ENCODE measurements around the gene TRAPPC3. TPM values are rescaled to one million over a fixed set of nuclear protein-coding genes. Genes with fewer than 3 reads are reported as not detected.

The TRAPPC3 gene
- total RNA-seq, 1 experiment from 2014 or later = 64.6 TPM

DNA sequence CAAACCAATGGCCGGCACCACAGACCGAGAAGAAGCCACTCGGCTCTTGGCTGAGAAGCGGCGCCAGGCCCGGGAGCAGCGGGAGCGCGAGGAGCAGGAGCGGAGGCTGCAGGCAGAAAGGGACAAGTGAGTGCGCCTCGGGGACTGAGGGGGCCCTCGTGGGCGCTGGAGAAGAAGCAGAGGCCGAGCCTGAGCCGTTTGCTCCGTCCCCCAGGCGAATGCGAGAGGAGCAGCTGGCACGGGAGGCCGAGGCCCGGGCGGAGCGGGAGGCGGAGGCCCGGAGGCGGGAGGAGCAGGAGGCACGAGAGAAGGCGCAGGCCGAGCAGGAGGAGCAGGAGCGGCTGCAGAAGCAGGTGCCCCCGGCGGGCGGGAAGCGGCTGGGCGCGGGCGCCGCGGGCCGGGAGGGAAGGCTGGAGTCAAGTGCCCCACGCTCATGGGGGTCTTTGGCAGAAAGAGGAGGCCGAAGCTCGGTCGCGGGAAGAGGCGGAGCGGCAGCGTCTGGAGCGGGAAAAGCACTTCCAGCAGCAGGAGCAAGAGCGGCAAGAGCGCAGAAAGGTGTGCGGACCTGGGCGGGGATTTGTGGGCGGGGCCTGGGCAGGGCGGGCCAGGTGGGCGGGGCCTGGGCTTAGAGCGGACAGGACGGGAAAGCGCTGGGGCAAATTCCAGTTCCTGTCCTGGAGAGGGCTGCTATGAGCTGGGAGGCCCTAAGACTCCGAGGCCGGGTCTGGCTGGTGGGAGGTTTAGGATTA, 29.4 kb upstream of the TRAPPC3 start (continued):
- TF ChIP-seq CEBPB (IDR thresholded peaks at IDR 0.05; ENCODE audit: low read depth) = no peak

DNA sequence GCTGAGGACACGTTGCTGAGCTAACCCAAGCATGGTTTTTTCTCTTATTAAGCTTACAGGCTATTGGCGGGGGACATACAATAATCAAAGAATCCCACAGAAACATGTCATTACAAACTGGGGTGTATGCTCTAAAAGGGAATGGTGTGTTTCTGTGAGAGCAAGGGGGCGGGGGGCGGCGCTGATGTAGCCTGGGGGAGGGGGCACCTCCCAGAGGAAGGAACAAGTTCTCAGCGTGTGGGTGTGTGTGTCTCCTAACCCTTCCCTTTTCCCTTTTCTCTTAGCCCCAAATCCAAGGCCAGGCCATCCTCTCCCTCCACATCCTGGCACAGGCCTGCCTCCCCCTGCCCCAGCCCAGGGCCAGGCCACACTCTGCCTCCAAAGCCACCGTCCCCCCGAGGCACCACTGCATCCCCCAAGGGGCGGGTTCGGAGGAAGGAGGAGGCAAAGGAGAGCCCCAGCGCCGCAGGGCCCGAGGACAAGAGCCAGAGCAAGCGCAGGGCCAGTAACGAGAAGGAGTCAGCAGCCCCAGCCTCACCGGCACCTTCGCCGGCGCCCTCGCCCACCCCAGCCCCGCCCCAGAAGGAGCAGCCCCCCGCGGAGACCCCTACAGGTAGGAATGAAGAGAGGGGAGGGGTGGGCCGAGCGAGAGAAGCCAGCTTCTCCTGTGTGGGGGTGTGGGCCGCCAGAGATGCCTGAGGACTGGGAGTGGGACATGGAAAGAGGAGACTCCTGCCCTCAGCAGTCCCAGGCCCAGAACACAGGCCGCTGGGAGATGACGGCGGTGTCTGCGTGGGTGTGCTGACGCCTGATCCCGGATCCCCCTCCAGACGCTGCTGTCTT, 28.5 kb upstream of the TRAPPC3 start:
- BruUV-seq (replicated peaks) = no TSS peak
- H3K9me3 ChIP-seq (ENCODE audit: control insufficient read depth in 1 of 2, insufficient read depth in 1 of 2, low read depth in 1 of 2, low read length in 2 of 2) = no peaks in the 10 kb centered on the region
- no peaks in the 10 kb centered on the region for H3K27me3 ChIP-seq (ENCODE audit: insufficient read depth, low read length)
- H3K4me2 ChIP-seq (ENCODE audit: low read length) = no peak overlapping the region
- H3K9ac ChIP-seq (ENCODE audit: low read length) = no peak overlapping the region
- H2AFZ ChIP-seq (ENCODE audit: low read depth, low read length, poor library complexity, severe bottlenecking) = no peak overlapping the region
- peaks cover 35 to 54% of the 10 kb centered on the region in 2 experiments for H3K36me3 ChIP-seq (ENCODE audit: control insufficient read depth in 1 of 2, insufficient read depth in 2 of 2, low read length in 2 of 2)
- ChIA-PET CTCF (no interaction called here), RAD21 (ENCODE audit: low non-redundant PET in 1 of 2, low total read pairs in 2 of 2, uncharacterized antibody in 2 of 2, unreplicated experiment in 2 of 2) (no interaction called here), POLR2A (no interaction called here)
- no peak overlapping the region for H3K27ac ChIP-seq (ENCODE audit: low read depth, low read length)
- no peak overlapping the region for H3K4me3 ChIP-seq (replicated peaks in 1 of 2; ENCODE audit: low read depth in 1 of 2, low read length in 2 of 2)
- H3K79me2 ChIP-seq (ENCODE audit: insufficient read depth, low read length) = no peaks in the 10 kb centered on the region
- H4K20me1 ChIP-seq (ENCODE audit: insufficient read depth) = no peaks in the 10 kb centered on the region
- ATAC-seq = no peak
- no peaks in the 10 kb centered on the region for H3K9me2 ChIP-seq (ENCODE audit: insufficient read depth)
- no peak for TF ChIP-seq CBX3 (IDR thresholded peaks at IDR 0.05; ENCODE audit: low read depth)
- no peak for TF ChIP-seq SRF (IDR thresholded peaks at IDR 0.05; ENCODE audit: low read depth)
- no peak for TF ChIP-seq CEBPB (IDR thresholded peaks at IDR 0.05; ENCODE audit: low read depth)
- no peak for TF ChIP-seq ZFX (IDR thresholded peaks at IDR 0.05)
- no peak for TF ChIP-seq ELF1 (IDR thresholded peaks at IDR 0.05; ENCODE audit: borderline replicate concordance, low read depth)
- TF ChIP-seq FOSL1 (IDR thresholded peaks at IDR 0.05; ENCODE audit: low read depth) = no peak
- TF ChIP-seq, protein P1, sequence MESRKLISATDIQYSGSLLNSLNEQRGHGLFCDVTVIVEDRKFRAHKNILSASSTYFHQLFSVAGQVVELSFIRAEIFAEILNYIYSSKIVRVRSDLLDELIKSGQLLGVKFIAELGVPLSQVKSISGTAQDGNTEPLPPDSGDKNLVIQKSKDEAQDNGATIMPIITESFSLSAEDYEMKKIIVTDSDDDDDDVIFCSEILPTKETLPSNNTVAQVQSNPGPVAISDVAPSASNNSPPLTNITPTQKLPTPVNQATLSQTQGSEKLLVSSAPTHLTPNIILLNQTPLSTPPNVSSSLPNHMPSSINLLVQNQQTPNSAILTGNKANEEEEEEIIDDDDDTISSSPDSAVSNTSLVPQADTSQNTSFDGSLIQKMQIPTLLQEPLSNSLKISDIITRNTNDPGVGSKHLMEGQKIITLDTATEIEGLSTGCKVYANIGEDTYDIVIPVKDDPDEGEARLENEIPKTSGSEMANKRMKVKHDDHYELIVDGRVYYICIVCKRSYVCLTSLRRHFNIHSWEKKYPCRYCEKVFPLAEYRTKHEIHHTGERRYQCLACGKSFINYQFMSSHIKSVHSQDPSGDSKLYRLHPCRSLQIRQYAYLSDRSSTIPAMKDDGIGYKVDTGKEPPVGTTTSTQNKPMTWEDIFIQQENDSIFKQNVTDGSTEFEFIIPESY (IDR thresholded peaks at IDR 0.05; ENCODE audit: extremely low read depth, insufficient replicate concordance, low read length) = no peak
- TF ChIP-seq POLR2AphosphoS5 (IDR thresholded peaks at IDR 0.05; ENCODE audit: low read depth, low read length) = no peak
- TF ChIP-seq SP1 (IDR thresholded peaks at IDR 0.05; ENCODE audit: low read depth) = no peak
- TF ChIP-seq, protein P2, sequence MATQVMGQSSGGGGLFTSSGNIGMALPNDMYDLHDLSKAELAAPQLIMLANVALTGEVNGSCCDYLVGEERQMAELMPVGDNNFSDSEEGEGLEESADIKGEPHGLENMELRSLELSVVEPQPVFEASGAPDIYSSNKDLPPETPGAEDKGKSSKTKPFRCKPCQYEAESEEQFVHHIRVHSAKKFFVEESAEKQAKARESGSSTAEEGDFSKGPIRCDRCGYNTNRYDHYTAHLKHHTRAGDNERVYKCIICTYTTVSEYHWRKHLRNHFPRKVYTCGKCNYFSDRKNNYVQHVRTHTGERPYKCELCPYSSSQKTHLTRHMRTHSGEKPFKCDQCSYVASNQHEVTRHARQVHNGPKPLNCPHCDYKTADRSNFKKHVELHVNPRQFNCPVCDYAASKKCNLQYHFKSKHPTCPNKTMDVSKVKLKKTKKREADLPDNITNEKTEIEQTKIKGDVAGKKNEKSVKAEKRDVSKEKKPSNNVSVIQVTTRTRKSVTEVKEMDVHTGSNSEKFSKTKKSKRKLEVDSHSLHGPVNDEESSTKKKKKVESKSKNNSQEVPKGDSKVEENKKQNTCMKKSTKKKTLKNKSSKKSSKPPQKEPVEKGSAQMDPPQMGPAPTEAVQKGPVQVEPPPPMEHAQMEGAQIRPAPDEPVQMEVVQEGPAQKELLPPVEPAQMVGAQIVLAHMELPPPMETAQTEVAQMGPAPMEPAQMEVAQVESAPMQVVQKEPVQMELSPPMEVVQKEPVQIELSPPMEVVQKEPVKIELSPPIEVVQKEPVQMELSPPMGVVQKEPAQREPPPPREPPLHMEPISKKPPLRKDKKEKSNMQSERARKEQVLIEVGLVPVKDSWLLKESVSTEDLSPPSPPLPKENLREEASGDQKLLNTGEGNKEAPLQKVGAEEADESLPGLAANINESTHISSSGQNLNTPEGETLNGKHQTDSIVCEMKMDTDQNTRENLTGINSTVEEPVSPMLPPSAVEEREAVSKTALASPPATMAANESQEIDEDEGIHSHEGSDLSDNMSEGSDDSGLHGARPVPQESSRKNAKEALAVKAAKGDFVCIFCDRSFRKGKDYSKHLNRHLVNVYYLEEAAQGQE (IDR thresholded peaks at IDR 0.05; ENCODE audit: low read depth) = no peak
- H3K4me1 ChIP-seq (ENCODE audit: control insufficient read depth in 1 of 2, insufficient read depth in 2 of 2, low read length in 2 of 2) = peaks cover 0 to 17% of the 10 kb centered on the region in 2 experiments; a peak in 3 of 4 replicates
- no peak for DNase-seq (ENCODE audit: low read depth, low spot score)
- intact Hi-C loops (cut with micrococcal nuclease) = no loop called here
